Stimulated activated naive CD4-positive, alpha-beta T cell treated with Interleukin-2 at 50 U/mL for 16 hours (primary cell): Measurements from ENCODE around the gene FBXO38.

Source experiments
- DNase-seq: peaks from one replicate; lab custom pipeline; 2025; lab: John Stamatoyannopoulos, UW

Gene FBXO38

DNA sequence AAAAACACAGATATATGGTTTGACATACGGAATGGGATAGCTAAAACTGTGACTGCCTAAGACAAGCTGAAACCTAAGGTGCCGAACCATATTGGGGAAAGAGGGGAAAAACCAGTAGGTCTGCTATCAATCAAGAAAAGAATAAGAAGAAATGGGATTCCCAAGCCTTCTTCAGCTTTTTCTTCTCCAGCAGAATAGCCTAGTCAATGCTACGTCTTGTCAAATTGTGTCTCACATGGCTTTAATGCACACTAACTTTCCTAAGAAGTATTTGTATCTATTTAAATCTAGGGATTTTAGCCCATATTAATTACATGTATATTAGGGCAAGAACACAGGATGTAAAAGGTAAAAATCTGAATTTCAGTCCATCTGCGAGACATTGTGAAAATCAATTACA lies 797 bp upstream of the FBXO38 start:
- no peak for DNase-seq

DNA sequence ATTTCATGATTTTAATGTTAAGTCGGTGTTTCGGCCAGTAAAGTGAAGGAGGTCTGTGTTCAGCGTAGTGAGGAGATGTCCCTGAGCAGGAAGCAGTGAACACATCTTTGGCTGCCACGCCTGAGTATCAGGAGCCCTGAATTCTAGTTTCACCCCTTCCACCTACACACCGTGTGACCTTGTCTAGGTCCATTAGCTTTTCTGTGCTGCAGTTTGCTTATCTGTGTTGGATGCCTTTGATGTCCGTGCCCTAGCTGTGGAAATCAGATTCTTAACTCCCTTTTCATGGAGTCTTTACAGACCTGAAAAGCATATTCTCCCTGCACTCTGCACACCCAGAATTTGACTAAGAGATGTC lies 601 bp downstream of the FBXO38 start:
- no peak for DNase-seq

DNA sequence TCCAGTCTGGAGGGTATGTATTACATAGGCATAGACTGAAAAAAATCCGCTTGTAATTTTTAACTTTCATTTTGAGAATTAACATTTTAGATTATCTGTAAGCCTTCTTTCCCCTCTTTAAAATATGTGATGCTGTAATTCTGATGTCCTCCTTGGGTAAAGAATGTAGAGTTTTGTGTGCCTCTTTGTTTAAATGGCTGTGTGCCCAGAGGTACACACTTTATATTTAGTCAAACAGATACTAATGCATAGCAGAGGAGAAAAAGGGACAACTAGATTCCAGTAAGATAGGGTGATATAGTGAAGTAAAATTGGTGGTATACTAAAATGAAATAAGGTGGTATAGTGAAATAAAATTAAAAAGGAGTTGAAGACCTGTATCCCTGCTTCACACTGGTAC lies 1.3 kb downstream of the FBXO38 start:
- DNase-seq = no peak

DNA sequence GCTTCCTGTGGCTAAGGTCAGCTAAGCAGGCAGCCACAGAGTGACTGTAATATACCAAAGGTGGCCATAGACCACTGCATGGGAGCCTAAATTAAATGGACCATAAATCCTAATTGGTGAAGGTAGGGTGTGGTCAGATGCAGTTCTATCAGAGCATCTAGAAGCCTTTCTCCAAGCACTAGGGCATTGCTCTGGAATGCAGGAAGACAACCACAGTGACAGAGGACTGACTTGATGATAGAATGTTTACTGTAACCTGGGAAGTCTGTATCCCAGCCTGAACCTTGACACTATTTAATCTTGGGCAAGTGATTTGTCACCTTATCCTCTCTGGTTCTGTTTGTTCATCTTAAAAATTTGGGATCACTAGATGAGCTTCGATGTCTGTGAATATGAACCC lies 2.3 kb downstream of the FBXO38 start:
- DNase-seq = no peak

DNA sequence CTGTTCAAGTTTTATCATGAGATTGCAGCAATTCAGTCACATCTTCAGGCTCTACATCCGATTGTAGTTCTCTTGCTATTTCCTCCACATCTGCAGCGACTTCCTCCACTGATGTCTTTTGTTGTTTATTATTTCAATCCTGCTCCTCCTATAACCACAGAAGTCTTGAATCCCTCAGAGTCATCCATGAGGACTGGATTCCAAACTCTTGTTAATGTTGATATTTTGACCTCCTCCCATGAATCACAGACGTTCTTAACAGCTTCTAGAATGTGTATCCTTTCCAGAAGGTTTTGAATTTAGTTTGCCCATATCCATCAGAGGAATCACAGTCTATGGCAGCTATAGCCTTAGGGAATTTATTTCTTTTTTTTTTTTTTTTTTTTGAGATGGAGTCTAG lies 3.6 kb downstream of the FBXO38 start:
- DNase-seq = no peak

DNA sequence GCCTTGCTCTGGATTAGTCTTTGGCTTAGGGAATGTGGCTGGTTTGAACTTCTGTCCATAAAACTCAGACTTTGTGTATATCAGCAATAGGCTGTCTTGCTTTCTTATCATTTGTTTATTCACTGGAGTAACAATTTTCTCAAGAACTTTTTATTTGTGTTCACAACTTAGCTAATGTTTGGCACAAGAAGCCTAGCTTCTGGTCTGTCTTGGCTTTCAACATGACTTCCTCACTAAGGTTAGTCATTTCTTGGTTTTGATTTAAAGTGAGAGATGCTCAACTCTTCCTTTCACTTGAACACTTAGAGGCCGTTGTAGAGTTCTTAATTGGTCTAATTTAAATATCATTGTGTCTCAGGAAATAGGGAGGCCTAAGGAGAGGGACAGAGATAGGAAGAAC lies 4.9 kb downstream of the FBXO38 start:
- no peak for DNase-seq

DNA sequence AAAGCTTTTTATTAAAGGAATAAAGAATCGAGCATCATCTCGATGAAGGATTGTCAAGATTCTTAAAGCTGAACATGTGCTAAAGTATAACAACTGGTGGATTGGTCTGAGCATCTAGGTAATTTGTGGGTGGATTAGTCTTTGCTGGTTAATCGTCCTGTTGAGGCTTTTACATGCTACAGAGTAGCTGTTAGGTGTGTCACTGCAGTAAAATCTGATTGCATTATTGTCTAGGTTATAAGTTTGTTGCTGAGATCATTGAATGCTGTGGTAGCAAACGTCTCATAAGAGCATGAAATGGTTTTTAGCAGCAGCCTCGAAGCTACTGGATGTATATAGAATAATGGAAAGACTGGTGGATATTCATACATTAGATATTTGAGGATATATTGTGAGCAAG lies 7.2 kb downstream of the FBXO38 start:
- DNase-seq = no peak

DNA sequence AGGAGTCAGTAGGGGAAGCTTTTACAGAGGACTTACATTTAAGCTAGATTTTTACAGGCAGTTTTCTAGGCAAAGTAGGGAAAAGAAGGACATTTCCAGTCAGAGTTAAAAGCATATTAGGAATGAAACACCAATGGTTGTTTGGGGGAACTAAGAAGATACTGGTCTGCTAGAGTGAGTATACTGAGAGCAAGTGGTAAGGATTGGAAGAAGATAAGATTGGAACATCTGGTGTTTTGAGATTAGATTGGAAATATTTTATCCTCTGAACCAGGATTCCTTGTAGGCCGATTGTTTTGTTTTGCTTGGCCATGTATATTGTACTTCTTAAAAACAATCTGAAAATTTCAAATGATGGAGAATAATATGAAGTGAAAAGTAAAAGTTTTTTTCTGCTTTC lies 7.7 kb downstream of the FBXO38 start:
- DNase-seq = no peak

DNA sequence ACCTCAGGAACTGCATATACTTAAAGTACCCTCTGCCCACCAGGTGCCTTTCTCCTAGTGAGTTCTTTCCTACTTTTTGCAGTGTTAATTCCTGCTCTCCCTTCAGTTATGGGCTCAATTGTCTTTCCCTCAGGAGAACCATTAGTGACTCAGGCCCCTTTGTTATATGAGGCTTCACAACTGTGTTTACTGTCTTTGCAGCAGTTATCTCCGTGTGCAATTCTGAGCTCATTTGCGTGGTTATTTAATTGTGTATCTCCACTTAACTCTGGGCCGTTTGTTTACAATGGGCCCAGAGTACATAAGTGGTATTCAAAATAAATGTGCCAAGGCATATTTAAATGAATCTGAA lies 9.6 kb downstream of the FBXO38 start:
- DNase-seq = no peak

DNA sequence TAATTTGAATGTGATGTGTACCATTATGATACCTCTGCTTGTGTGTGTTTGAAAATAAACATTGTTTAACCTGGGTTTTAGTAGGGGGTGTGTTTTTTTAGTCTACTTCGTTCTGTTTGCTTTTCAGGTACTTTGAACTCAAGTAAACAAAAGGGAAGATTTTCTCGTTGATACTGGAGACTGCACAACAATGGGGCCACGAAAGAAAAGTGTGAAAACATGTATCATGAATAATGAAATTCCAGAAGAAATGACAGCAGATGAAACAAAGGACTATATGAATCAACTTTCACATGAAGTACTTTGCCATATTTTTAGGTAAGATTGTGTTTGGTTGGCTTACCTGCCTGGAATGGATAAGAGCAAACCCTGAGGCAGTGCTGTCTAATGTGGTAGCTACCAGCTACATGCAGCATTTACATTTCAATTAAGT lies 10.8 kb downstream of the FBXO38 start:
- no peak for DNase-seq

DNA sequence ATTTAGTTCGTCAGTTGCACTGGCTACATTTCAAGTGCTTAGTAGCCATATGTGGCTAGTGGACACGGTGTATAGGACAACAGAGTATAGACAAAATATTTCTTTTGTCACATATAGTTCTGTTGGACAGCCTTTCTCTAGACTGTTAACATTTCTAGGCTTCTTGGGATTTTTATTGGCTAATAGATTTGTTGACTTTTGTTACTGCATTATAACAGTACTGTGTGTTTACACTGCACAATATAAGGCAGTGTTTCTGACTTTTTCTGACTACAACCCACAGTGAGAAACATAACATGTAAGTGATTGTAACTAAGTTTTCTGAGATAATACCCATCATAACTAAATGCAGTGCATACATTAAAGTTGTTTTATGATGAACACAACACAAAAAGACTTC lies 11.3 kb downstream of the FBXO38 start:
- no peak for DNase-seq

DNA sequence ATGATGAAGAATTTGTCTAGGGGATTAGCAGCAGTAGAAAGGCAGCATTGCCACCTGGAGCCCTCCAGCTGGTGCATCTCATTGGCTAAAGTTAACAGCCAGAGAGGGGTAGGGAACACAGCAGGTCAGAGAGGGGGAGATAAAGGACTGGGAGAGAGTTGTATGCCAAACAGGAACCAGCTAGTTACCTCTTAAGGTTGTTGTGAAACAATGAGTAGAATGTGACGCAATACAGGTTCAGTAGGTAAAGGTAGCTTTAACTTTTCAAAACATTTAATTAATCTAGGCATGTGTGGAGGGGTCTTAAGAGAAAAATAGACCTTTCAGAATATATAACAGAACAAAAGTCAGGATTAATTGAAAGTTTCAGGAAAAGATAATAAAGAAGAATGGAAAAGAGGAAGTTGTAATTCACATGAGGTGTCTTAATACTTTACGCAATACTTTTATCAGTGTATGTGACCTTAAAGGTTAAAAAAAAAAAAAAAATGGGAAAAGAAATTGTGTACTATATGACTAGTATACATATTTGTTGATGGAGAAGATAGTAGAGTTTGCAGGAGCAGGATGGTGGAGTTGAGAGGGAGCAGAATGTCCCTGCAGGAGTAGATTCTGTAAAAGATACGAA lies 14.3 kb downstream of the FBXO38 start:
- no peak for DNase-seq

DNA sequence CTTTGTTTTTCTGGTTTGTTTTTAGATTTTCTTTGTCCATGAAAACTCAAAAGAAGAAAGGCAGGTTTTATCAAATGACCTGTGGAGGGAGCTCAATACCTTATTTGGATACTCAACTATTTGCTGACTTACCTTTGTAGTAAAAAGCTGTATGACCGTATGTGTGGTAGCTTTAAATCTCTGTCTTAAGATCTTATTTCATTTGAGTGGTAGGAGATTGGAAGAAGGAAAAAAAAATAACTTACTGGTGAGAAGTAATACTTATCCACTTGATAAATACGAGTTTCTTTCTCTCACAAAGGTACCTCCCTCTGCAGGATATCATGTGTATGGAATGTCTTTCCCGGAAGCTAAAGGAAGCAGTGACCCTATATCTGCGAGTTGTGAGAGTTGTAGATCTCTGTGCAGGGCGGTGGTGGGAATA lies 15.0 kb downstream of the FBXO38 start:
- DNase-seq = no peak

DNA sequence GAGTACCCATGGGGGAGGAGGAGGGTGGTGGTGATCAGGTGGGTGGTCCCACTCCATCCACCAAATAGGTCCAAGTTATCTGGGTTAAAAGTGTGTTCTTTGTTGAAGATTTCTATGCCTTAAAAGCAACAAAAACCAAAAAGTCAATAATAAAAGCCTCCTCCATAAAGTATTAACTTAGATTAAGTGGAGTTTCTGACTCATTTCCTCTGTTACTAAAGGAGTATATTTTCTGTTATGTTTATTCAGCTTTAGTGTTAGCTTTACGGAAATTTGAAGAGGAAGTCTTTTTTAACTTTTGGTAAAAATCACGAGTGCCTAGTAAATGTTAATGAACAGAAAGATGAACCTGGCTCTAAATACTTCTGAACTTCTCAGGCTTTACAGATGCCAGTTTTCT lies 17.8 kb downstream of the FBXO38 start:
- DNase-seq = no peak

DNA sequence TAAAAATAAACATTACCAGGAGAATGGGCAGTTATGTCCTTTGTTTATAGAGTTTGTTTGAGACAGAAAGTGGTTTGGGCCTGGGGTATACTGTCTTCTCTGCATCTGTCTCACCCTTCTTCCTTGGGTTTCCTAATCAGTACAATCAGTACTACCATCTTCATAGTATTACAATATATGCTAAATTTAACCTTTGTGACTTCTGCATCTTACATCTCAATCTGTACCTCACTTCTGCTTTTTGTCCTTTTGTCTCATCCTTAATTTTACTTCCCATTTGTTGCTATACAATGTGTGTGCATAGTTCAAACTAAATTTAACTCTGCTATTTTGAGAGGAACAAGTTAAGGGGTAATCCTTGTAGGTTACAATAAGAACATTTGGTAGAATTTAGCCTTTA lies 19.6 kb downstream of the FBXO38 start:
- DNase-seq = no peak

DNA sequence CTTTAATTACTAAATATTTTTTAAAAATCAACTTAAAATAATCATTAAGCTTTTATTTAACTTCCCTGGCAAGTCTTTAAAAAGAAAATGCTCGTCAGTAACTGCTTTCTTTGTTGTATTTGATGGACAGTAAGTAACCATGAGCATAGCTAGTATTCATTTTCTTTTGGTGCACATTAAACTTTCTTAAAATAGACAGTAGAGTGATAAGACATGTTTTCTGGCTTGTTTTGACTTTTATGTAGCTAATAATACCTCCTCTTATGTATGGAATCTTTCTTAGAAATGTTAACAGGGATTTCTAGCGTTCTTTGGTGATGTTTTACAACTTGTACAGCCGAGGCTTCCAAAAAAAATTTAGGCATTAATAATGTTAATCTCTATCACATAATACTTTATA lies 22.6 kb downstream of the FBXO38 start:
- DNase-seq = no peak

DNA sequence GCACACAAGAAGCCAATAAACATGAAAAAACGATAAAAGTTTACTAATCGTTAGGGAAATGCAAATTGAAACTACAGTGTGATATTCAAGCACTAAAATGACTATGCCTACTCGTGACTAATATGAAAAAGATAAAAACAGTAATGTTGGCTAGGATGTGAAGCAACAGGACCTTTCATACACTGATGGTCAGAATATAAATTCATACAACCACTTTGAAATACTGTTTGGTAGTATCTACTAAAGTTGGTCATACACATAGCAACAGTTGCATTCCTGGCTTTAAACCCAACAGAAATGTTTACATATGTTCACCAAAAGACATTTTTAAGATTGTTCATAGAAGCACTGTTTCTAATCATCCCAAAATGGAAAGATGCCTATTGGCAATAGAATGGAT lies 24.3 kb downstream of the FBXO38 start:
- DNase-seq = no peak

DNA sequence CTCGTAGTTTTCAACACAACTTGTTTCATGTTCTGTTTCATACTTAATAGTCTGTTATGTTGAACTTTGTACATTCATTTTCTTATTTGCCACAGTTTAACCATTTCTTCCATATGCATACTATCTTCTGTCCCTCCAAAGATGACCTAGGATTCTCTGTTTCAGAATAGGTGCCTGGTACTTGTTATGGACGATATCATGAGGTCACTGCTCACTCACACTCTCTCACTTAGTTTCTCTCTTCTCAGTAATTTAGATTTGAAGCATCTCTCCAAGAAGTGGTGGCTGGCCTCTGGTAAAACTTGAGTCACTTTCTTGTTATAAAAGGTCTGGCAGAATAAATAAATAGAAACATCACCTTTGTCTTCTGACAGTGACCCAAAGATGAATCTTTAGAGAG lies 28.4 kb downstream of the FBXO38 start:
- no peak for DNase-seq

DNA sequence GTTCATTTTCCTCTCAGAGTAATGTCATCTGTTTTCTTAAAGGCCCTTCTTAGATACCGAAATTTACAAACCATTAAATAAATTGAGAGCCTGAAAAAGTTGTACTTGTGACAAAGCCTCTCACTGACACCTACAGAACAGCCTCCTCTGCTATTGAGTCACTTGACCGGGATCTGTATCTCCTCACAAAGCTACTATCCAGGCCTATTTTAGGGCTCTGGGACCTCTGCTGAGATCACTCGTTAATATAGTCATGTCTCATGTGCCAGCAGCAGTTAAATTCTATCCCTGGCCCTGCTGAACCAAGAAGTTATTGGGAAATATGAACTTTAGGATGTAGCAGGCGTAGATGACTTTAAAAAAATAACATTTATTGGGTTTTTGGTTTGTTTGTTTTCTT lies 31.1 kb downstream of the FBXO38 start:
- DNase-seq = no peak

DNA sequence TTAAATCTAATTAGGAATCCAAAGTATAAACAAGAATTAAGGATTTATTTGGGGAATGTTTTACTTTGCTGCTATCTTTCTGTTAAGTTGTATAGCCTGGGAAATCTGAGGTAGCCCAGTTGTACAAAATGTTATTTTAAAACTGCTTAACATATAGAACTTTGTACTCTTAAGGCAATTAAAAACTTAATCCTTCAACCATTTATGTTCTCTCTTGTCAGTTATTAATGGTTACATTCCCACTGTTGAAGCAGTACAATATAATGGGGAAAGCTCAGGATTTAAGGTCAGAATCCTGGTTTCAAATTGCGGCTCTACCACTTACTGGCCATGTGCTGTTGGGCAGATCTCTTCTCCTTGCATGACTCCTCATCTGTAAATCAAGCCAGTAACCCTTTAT lies 32.7 kb downstream of the FBXO38 start:
- DNase-seq = no peak

DNA sequence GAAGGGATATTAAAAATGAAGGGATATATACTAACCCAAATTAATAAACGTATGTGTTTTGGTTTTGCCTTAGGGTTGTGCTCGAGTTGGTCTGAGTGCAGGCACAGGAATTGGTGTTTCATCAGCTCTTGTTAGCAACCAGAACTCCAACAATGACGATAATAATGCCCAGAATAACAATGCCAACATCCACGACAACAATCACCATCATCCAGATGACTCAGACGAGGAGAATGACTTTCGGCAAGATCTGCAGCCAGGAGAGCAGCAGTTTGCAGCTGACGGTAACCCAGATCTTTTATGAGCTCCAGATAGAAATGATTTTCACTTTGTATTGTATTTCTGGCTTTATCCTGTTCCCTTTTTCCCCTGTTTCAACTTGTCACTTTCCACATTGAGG lies 33.2 kb downstream of the FBXO38 start:
- DNase-seq = no peak

DNA sequence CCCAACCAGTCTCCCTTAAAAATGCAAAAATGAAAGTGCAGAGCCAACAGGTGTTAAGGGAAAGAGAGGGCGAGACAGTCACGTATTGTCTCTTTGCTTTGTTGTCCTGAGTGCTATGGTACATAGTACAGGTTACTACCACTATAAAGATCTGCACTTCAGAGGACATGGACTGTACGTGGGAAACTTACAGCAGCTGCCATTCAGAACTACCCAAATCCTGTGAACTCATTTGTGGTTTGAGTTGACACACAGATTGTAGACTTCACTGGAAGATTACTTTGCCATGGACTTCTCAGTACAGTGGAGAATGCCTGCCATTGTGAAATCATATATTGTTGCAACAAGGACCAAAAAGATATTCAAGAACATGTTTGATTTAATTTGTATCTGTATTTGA lies 34.8 kb downstream of the FBXO38 start:
- DNase-seq = no peak

DNA sequence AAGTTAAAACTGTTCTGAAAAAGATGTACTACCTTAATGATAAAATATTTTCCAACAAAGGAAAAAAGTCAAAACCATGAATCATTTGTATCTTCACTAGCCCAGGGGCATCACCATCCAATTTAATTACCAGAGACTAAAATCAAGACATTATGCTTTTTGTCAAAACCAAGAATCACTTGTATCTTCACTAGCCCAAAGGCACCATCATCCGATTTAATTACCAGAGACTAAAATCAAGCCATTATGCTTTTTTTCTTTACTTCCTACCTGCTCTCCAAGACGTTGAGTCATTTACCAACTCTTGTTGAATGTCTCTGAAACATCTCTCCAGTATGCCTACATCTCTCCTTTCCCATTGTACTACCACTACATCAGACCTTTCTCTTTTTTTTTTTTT lies 37.9 kb downstream of the FBXO38 start:
- no peak for DNase-seq

DNA sequence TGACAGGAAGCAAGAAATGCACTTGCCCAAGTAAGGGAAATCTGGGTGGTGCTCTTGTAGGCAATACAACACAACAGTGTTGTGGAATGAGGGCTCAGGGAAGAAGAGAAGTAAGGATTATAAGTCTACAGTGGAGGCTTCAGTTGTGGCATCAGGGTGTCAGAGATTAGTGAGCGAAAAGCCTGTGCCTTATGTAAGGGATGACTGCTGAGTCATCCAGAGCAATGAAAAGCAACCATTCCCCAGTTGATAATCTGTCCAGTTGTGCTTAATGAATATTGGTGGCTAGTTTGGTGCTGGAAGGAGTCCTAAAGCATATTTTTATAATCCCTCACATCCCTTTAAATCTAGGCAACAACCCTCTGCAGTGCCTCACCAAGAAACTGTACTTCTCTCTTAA lies 42.0 kb downstream of the FBXO38 start:
- no peak for DNase-seq

DNA sequence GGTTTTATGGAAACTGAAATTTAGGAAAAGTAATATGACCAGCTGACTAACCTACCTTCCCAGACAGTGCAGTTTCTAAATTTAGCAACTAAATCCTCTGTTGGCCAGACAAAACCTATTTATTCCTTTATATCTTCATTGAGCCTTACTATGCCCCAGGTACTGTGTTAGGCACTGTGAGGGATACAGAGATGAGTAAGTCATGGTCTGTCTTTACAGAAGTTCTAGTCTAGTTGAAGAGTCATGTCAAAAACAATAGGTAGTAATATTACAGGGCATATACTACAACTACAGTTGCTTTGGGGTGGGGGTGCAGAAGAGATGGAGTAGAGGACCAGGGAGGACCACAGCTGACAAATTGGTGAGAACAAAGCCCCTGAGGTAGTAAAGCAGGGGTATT lies 42.8 kb downstream of the FBXO38 start:
- DNase-seq = no peak
